K562 (cell line): ENCODE results near the gene ST7. TPM values are rescaled to one million over a fixed set of nuclear protein-coding genes. Genes with fewer than 3 reads are reported as not detected.

Source experiments
- ATAC-seq: fragments of 200-7000 bp; cut with Tn5 transposase; 3 replicates; pipeline ENCODE4 v1.9.1; 2020; ENCODE audit warnings: moderate library complexity
- BruUV-seq: library from RNA; stranded (reverse); fragments of 400-500 nt; replicated peaks from 2 replicates; lab custom pipeline; 2021; lab: Mats Ljungman, UMichigan
- CTCF ChIA-PET: fragments of 300-600 bp; formaldehyde crosslinking; extraction: SDS; loops from one replicate; lab custom pipeline; 2021; ENCODE audit warnings: low intra/inter-chr PET ratio; lab: Yijun Ruan, JAX
- POLR2A ChIA-PET: fragments of 300-600, 350-650 bp; sonication (Branson Sonifier 250); formaldehyde crosslinking; extraction: SDS; loops from one replicate; lab custom pipeline; 2021; ENCODE audit warnings: antibody characterized with exemption, inconsistent platforms; lab: Yijun Ruan, JAX
- DNase-seq, 4 experiments: peaks; one replicate each; pipeline versions ENCODE4 v3.0.0 to v3.0.0-alpha.2; 2011 to 2018; ENCODE audit warnings: low spot score in 3 of 4, mixed read lengths in 3 of 4; ENCODE audit errors: extremely low read depth in 1 of 4
- FAIRE-seq: peaks from 2 replicates; lab custom pipeline; 2011; peaks lifted over from hg19 to GRCh38; lab: Jason Lieb, UNC
- H2AFZ ChIP-seq: 2 replicates; pipeline ENCODE4 v1.6.0; 2011; ENCODE audit warnings: low read depth, low read length, control low read depth, inconsistent platforms
- H3K27ac ChIP-seq: fragments of 200-600 bp; 3 replicates; pipeline ENCODE4 v1.8.0; 2011; ENCODE audit warnings: low read depth, mild to moderate bottlenecking, control low read depth, inconsistent platforms, low read length, moderate library complexity, mixed read lengths; ENCODE audit errors: extremely low read depth
- H3K27me3 ChIP-seq, 2 experiments: fragments of 300-600 bp in 1 of 2; 2 replicates in 1 of 2; 3 replicates in 1 of 2; pipeline versions ENCODE4 v1.6.0 to v1.8.0; 2011; ENCODE audit warnings: inconsistent platforms in 2 of 2, low read length in 2 of 2, mild to moderate bottlenecking in 1 of 2, mixed read lengths in 1 of 2, moderate library complexity in 1 of 2; ENCODE audit not compliant: control insufficient read depth in 2 of 2, insufficient read depth in 2 of 2
- H3K36me3 ChIP-seq: fragments of 300-600 bp; 3 replicates; pipeline ENCODE4 v1.8.0; 2011; ENCODE audit warnings: mild to moderate bottlenecking, low read length, inconsistent platforms; ENCODE audit not compliant: control insufficient read depth, insufficient read depth
- H3K4me1 ChIP-seq, 2 experiments: fragments of 200-600 bp in 1 of 2; replicated peaks in 1 of 2; 2 replicates in 1 of 2; 3 replicates in 1 of 2; pipeline versions ENCODE4 v1.5.1 to v1.8.0; 2011; ENCODE audit warnings: inconsistent platforms in 2 of 2, low read length in 2 of 2, mild to moderate bottlenecking in 1 of 2, mixed read lengths in 1 of 2, moderate library complexity in 1 of 2; ENCODE audit not compliant: control insufficient read depth in 2 of 2, insufficient read depth in 2 of 2
- H3K4me2 ChIP-seq: 2 replicates; pipeline ENCODE4 v1.6.1; 2011; ENCODE audit warnings: low read length, control low read depth, inconsistent platforms, mixed read lengths; ENCODE audit not compliant: insufficient read depth
- H3K4me3 ChIP-seq: fragments of 200-600 bp; sonication (generic), shearing (Covaris generic); 2 replicates; pipeline ENCODE4 v1.5.1; 2016; ENCODE audit warnings: control low read depth, inconsistent platforms
- H3K79me2 ChIP-seq: fragments of 200-600 bp; 3 replicates; pipeline ENCODE4 v1.8.0; 2011; ENCODE audit warnings: low read length, inconsistent platforms; ENCODE audit not compliant: control insufficient read depth, insufficient read depth
- H3K9ac ChIP-seq, 2 experiments: 2 replicates each; pipeline versions ENCODE4 v1.6.0 to v1.6.1; 2011; ENCODE audit warnings: low read depth in 2 of 2, low read length in 2 of 2, control low read depth in 1 of 2, inconsistent platforms in 1 of 2, mild to moderate bottlenecking in 1 of 2, mixed read lengths in 1 of 2; ENCODE audit not compliant: insufficient read depth in 1 of 2
- H3K9me1 ChIP-seq: one replicate; pipeline ENCODE4 v1.6.0; 2011; ENCODE audit warnings: inconsistent platforms, mild to moderate bottlenecking, low read length, moderate library complexity; ENCODE audit not compliant: control insufficient read depth, insufficient read depth
- H3K9me3 ChIP-seq: replicated peaks from 2 replicates; pipeline ENCODE4 v1.5.1; 2011; ENCODE audit warnings: low read depth, low read length, inconsistent platforms; ENCODE audit not compliant: control insufficient read depth, insufficient read depth
- H4K20me1 ChIP-seq: replicated peaks from 2 replicates; pipeline ENCODE4 v1.6.1; 2011; ENCODE audit warnings: low read length, inconsistent platforms, mixed read lengths; ENCODE audit not compliant: control insufficient read depth, insufficient read depth
- ESRRA ChIP-seq: fragments of 450-650 bp; IDR thresholded peaks from 2 replicates; pipeline ENCODE4 v1.6.1; 2014; ENCODE audit warnings: low read depth, mild to moderate bottlenecking, moderate library complexity, borderline replicate concordance
- ETV1 ChIP-seq: fragments of 450-650 bp; conservative IDR thresholded peaks from 2 replicates; pipeline ENCODE4 v1.6.1; 2016; ENCODE audit warnings: missing genetic modification characterization, control low read depth, low read depth, missing compliant biosample characterization
- GTF2E2 ChIP-seq: fragments of 200-800 bp; sonication (Bioruptor generic); IDR thresholded peaks from 2 replicates; pipeline ENCODE4 v1.6.1; 2016; ENCODE audit warnings: missing genetic modification characterization, missing compliant biosample characterization
- HMGN3 ChIP-seq: IDR thresholded peaks from 2 replicates; pipeline ENCODE4 v1.6.1; 2011; ENCODE audit warnings: borderline replicate concordance, low read depth, mild to moderate bottlenecking, mixed read lengths, low read length; ENCODE audit not compliant: insufficient read length; ENCODE audit errors: extremely low read depth
- NCOR1 ChIP-seq: fragments of 450-650 bp; IDR thresholded peaks from 2 replicates; pipeline ENCODE4 v1.6.1; 2016; ENCODE audit warnings: mild to moderate bottlenecking, moderate library complexity
- NR2C2 ChIP-seq, 2 experiments: fragments of 200-800 bp in 1 of 2; sonication (Bioruptor generic) in 1 of 2; sonication (generic) in 1 of 2; formaldehyde crosslinking in 1 of 2; IDR thresholded peaks; 2 replicates each; pipeline versions ENCODE4 v1.6.1 to v1.8.0; 2016 to 2022; ENCODE audit warnings: mild to moderate bottlenecking in 1 of 2, missing compliant biosample characterization in 1 of 2, missing genetic modification characterization in 1 of 2, missing genetic modification reagents in 1 of 2
- SFPQ ChIP-seq: fragments of 200-400 bp; formaldehyde crosslinking; IDR thresholded peaks from 2 replicates; pipeline ENCODE4 v1.6.1; 2017; ENCODE audit warnings: mild to moderate bottlenecking, low read depth, low read length, moderate library complexity
- TCF3 ChIP-seq: sonication (generic); formaldehyde crosslinking; IDR thresholded peaks from 2 replicates; pipeline ENCODE4 v1.4.0; 2020; ENCODE audit warnings: mild to moderate bottlenecking, missing genetic modification reagents
- TCF7 ChIP-seq: sonication (generic); IDR thresholded peaks from 2 replicates; pipeline ENCODE4 v1.6.1; 2016; ENCODE audit warnings: antibody characterized with exemption, borderline replicate concordance
- THAP12 ChIP-seq: fragments of 250-450 bp; sonication (Bioruptor Pico); IDR thresholded peaks from 2 replicates; pipeline ENCODE4 v1.9.0; 2021; ENCODE audit warnings: mild to moderate bottlenecking, inconsistent platforms
- WGBS: fragments of 100-300 bp; shearing (Covaris generic); methylation state at CpG from one replicate; pipeline ENCODE4 v1.1.6; 2016; ENCODE audit warnings: low coverage, mixed read lengths; ENCODE audit not compliant: insufficient coverage; ENCODE audit errors: missing lambda C conversion rate; 5-methylcytosine and 5-hydroxymethylcytosine counted together
- in situ Hi-C: fragments of 300-500 bp; cut with MboI; formaldehyde crosslinking; loops from 4 replicates; pipeline ENCODE4 v1.15.0; 2018; ENCODE audit warnings: inconsistent platforms, mixed read lengths
- intact Hi-C: fragments of 100-400 bp; cut with micrococcal nuclease; formaldehyde crosslinking; loops from 2 replicates; pipeline ENCODE4 v1.14.2; 2022
- polyA plus RNA-seq, 8 experiments: library from polyadenylated mRNA; depleted of rRNA in 4 of 8; stranded (reverse) in 5 of 8; unstranded in 3 of 8; fragments of >200 nt; fragmentation: Nextera tagmentation in 2 of 8; fragmentation: Illumina TruSeq in 1 of 8; extraction: Ambion mirVana in 2 of 8; extraction: Trizol in 1 of 8; gene quantifications; 2 replicates each; pipeline versions ENCODE4 v1.2.1 to v1.2.3, GENCODE V29; 2011 to 2014; ENCODE audit warnings: inconsistent platforms in 1 of 8, missing spikeins in 1 of 8
- total RNA-seq, 7 experiments: library from RNA; depleted of rRNA in 6 of 7; stranded (reverse); fragments of >200 nt in 6 of 7; fragmentation: Illumina TruSeq in 2 of 7; extraction: Trizol in 2 of 7; gene quantifications; 2 replicates each; pipeline versions ENCODE4 v1.2.1 to v1.2.3, GENCODE V29; 2011 to 2021; ENCODE audit warnings: low replicate concordance in 1 of 7
- TF ChIP-seq, protein P1 (sequence below): fragments of 250-450 bp; sonication (Bioruptor Pico); IDR thresholded peaks from 2 replicates; pipeline ENCODE4 v1.5.0; 2022; ENCODE audit warnings: mild to moderate bottlenecking

ST7 gene
- total and polyA plus RNA-seq, 9 of the 15 experiments (the other 6 are each of a cell fraction or from before 2014, with no cell fraction given): 23.9 to 56.3 (median 36.9) TPM

- ChIA-PET POLR2A (interaction anchor here (0.6 to 4.7 kb wide), 8 partner anchors 8 to 55 kb away, joined by 3 to 17 read pairs (median 4); no protein-coding TSS in a partner anchor), CTCF (no interaction called here)
- DNase-seq (no peak), FAIRE-seq (no peak), ATAC-seq (no peak)
- 70% methylated on average over 2 of the region's 2 CpGs for WGBS
- Histone ChIP-seq H3K9ac (no peak overlapping the region), H3K4me3 (no peak overlapping the region), H3K36me3 (no peaks in the 10 kb centered on the region), H3K27ac (no peak overlapping the region), H3K4me2 (no peak overlapping the region), H3K79me2 (peaks cover 39% of the 10 kb centered on the region), H3K4me1 (peaks cover 7 to 51% of the 10 kb centered on the region in 2 experiments), H3K9me1 (no peaks in the 10 kb centered on the region), H3K9me3 (no peaks in the 10 kb centered on the region), H2AFZ (no peak overlapping the region), H4K20me1 (no peaks in the 10 kb centered on the region), H3K27me3 (no peaks in the 10 kb centered on the region)
- in situ Hi-C loops (loop anchor here (10.0 kb wide), 1 partner anchor 106 kb away; no protein-coding TSS in a partner anchor), intact Hi-C loops (loop anchor here (5.0 kb wide), 1 partner anchor 108 kb away; no protein-coding TSS in a partner anchor)
- BruUV-seq: no TSS peak
- TF ChIP-seq ESRRA: peak; percentile 57; the same call in 1 of the 2 replicates
- no peak for TF ChIP-seq THAP12 (CRISPR knock-in tag)
- no peak for TF ChIP-seq NR2C2 (CRISPR knock-in tag; IDR thresholded peaks at IDR 0.05)
- TF ChIP-seq NR2C2 (tag; IDR thresholded peaks at IDR 0.05): 0 out of 2 replicates have a peak, but pooled peaks have one; percentile 21
- TF ChIP-seq TCF3 (CRISPR knock-in tag): no peak
- TF ChIP-seq GTF2E2: 0 out of 2 replicates have a peak, but pooled peaks have one; percentile 57
- TF ChIP-seq, protein P1, sequence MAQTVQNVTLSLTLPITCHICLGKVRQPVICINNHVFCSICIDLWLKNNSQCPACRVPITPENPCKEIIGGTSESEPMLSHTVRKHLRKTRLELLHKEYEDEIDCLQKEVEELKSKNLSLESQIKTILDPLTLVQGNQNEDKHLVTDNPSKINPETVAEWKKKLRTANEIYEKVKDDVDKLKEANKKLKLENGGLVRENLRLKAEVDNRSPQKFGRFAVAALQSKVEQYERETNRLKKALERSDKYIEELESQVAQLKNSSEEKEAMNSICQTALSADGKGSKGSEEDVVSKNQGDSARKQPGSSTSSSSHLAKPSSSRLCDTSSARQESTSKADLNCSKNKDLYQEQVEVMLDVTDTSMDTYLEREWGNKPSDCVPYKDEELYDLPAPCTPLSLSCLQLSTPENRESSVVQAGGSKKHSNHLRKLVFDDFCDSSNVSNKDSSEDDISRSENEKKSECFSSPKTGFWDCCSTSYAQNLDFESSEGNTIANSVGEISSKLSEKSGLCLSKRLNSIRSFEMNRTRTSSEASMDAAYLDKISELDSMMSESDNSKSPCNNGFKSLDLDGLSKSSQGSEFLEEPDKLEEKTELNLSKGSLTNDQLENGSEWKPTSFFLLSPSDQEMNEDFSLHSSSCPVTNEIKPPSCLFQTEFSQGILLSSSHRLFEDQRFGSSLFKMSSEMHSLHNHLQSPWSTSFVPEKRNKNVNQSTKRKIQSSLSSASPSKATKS (CRISPR knock-in tag): no peak
- no peak for TF ChIP-seq HMGN3
- TF ChIP-seq SFPQ: no peak
- no peak for TF ChIP-seq TCF7
- TF ChIP-seq NCOR1: no peak
- 0 out of 2 replicates have a peak, but pooled peaks have one; percentile 25 for TF ChIP-seq ETV1 (tag)
Measured at GRCh38 chr7:117008886-117009531, 55.7 kb downstream of the ST7 start.
